ENCODE data around the gene NSD1.

Gene NSD1

GRCh38 chr5:177098470-177099141, 35.0 kb upstream of the NSD1 start:
- in situ Hi-C loops (cut with MboI; ENCODE audit: low pct_unique_long_range_greater_than_20kb, low sequenced_read_pairs, unreplicated experiment): no loop called here
- no peak for DNase-seq (ENCODE audit: low spot score)
- TF ChIP-seq CTCF (IDR thresholded peaks at IDR 0.05; ENCODE audit: extremely low read depth, insufficient read depth, missing control alignments): no peak

- no peak for DNase-seq (ENCODE audit: low spot score)
- in situ Hi-C loops (cut with MboI; ENCODE audit: low pct_unique_long_range_greater_than_20kb, low sequenced_read_pairs, unreplicated experiment): loop anchor here (25.0 kb wide), 1 partner anchor 437 kb away; no protein-coding TSS in a partner anchor
- no peak for TF ChIP-seq CTCF (IDR thresholded peaks at IDR 0.05; ENCODE audit: extremely low read depth, insufficient read depth, missing control alignments)
These were observed 34.0 kb upstream of the NSD1 start for GRCh38 chr5:177099422-177100093.

GRCh38 chr5:177100714-177101121, 32.9 kb upstream of the NSD1 start:
- TF ChIP-seq CTCF (IDR thresholded peaks at IDR 0.05; ENCODE audit: extremely low read depth, insufficient read depth, missing control alignments): no peak
- DNase-seq (ENCODE audit: low spot score): no peak
- in situ Hi-C loops (cut with MboI; ENCODE audit: low pct_unique_long_range_greater_than_20kb, low sequenced_read_pairs, unreplicated experiment): loop anchor here (25.0 kb wide), 1 partner anchor 438 kb away; no protein-coding TSS in a partner anchor

GRCh38 chr5:177103523-177104253, 29.9 kb upstream of the NSD1 start:
- DNase-seq (ENCODE audit: low spot score): no peak
- TF ChIP-seq CTCF (IDR thresholded peaks at IDR 0.05; ENCODE audit: extremely low read depth, insufficient read depth, missing control alignments): no peak
- in situ Hi-C loops (cut with MboI; ENCODE audit: low pct_unique_long_range_greater_than_20kb, low sequenced_read_pairs, unreplicated experiment): loop anchor here (25.0 kb wide), 1 partner anchor 441 kb away; no protein-coding TSS in a partner anchor

- TF ChIP-seq CTCF (IDR thresholded peaks at IDR 0.05; ENCODE audit: extremely low read depth, insufficient read depth, missing control alignments): no peak
- DNase-seq (ENCODE audit: low spot score): no peak
- in situ Hi-C loops (cut with MboI; ENCODE audit: low pct_unique_long_range_greater_than_20kb, low sequenced_read_pairs, unreplicated experiment): loop anchor here (25.0 kb wide), 1 partner anchor 444 kb away; no protein-coding TSS in a partner anchor
These were observed 27.7 kb upstream of the NSD1 start for GRCh38 chr5:177105691-177106476.

GRCh38 chr5:177107159-177107558, 26.4 kb upstream of the NSD1 start:
- DNase-seq (ENCODE audit: low spot score): no peak
- in situ Hi-C loops (cut with MboI; ENCODE audit: low pct_unique_long_range_greater_than_20kb, low sequenced_read_pairs, unreplicated experiment): loop anchor here (25.0 kb wide), 1 partner anchor 445 kb away; no protein-coding TSS in a partner anchor
- TF ChIP-seq CTCF (IDR thresholded peaks at IDR 0.05; ENCODE audit: extremely low read depth, insufficient read depth, missing control alignments): no peak

Measured in GM13977 (cell line).